ENCODE results near the gene STAC2.
"Not testable (repeated sequence)": the region's sequence is repeated elsewhere in the genome, so short reads cannot be mapped to it uniquely, and the experiment has no call there.

Gene STAC2

DNA sequence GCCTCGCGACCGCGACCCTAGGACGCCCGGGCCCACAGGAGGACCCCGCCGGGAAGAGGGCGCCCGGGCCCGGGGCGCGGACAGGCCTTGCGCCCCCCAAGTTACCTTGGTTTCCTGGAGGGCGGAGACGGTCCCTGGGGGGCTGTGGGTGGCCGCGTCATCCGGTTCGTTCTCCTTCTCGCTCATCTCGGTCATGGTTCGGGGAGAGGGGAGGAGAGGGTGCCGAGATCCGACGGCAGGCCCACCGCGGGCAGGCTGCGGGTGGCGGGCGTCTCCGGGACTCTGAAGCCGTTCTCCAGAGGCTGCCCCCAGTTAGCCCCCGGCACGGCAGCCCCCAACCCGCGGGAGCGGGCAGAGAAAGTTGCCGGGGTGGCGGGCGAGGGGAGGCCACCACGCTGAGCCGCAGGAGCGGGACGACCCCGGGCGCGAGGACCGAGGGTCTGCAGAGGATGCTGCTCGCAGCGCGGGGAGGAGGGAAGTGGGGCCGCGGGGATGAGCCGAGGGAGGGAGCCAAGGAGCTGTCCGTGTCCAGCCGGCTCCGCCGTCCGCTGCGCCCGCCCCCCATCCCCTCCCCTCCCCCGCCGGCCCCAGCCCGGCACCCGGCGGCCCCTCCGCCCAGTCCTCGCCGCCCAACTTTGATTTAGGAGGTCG is at the start of gene STAC2:
TSS of gene STAC2 (minus strand) at position 638 of the 651 bp plus-strand sequence. CDS start at position 195, 443 bp downstream.
- peak within 1 kb of the TSS in 1 of 2 donors; percentile 80 for H3K27ac Mint-ChIP-seq
- ATAC-seq = peak; percentile 47
- peak within 1 kb of the TSS; percentile 88 to 90 for H3K4me3 Mint-ChIP-seq
- DNase-seq = no peak
- H3K9me3 Mint-ChIP-seq = no peaks in the 10 kb centered on the region
- H3K4me1 Mint-ChIP-seq = peaks cover 26% of the 10 kb centered on the region
- H3K27me3 Mint-ChIP-seq = peaks cover 61% of the 10 kb centered on the region

- no peak for DNase-seq
- H3K4me1 Mint-ChIP-seq = no peaks in the 10 kb centered on the region
These were observed 45.8 kb upstream of the STAC2 start for GRCh38 chr17:39271546-39271945.

GRCh38 chr17:39270923-39271322 is 45.2 kb upstream of the STAC2 start:
- H3K9me3 Mint-ChIP-seq = no peaks in the 10 kb centered on the region
- H3K4me1 Mint-ChIP-seq = no peaks in the 10 kb centered on the region
- no peak for ATAC-seq
- no peaks in the 10 kb centered on the region for H3K27me3 Mint-ChIP-seq
- peak overlapping the region in 1 of 2 donors; percentile 59 for H3K27ac Mint-ChIP-seq
- DNase-seq = no peak
- no peak overlapping the region for H3K4me3 Mint-ChIP-seq

More at GRCh38 chr17:39271546-39271945, 45.8 kb upstream of the STAC2 start:
- Mint-ChIP-seq H3K27ac (no peak overlapping the region), H3K9me3 (no peaks in the 10 kb centered on the region), H3K4me3 (no peak overlapping the region), H3K27me3 (no peaks in the 10 kb centered on the region)
- ATAC-seq = no peak

DNA sequence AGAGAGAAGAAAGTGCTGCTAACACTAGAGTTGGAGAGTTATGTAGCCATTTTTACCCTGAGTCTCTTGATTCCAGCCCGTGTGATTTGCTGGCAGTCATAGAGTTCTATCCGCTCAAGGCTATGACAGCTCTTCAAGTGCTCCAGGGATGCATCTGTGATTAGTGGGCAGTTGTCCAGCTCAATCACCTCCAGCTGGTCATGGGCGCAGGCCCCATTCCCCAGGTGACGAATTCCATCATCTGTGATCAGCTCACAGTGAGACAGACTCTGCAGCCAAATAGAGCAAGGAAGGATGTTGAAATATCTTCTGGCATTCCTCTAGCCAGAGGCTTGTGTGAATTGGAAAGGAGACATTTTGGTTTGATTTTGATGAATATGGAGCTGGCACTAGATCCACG is 38.4 kb upstream of the STAC2 start:
- H3K4me1 Mint-ChIP-seq = no peaks in the 10 kb centered on the region
- no peak for DNase-seq
- no peak overlapping the region for H3K27ac Mint-ChIP-seq
- no peaks in the 10 kb centered on the region for H3K27me3 Mint-ChIP-seq
- no peaks in the 10 kb centered on the region for H3K9me3 Mint-ChIP-seq
- ATAC-seq = no peak
- no peak overlapping the region for H3K4me3 Mint-ChIP-seq

DNA sequence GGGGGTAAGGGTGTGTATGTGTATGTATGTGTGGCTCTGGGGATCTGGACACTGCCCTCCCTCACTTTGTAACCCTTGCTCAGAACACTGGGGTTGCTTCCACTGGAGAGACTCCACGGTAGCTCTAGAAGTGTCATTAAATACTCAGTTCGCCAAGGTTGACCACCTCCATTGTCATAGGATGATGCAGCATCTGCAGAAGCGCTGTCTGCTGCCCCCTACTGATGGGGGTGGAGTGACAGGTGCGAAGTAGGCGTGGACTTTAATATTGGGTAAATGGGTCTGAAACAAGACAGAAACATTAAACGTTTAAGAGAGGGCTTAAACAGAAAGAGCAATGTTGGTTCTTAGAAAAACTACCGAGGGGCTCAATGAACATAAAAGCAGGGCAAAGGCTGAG is 35.5 kb upstream of the STAC2 start:
- no peak for DNase-seq
- Mint-ChIP-seq H3K4me1 (no peaks in the 10 kb centered on the region), H3K9me3 (no peaks in the 10 kb centered on the region), H3K27ac (no peak overlapping the region), H3K27me3 (no peaks in the 10 kb centered on the region), H3K4me3 (no peak overlapping the region)
- no peak for ATAC-seq

DNA sequence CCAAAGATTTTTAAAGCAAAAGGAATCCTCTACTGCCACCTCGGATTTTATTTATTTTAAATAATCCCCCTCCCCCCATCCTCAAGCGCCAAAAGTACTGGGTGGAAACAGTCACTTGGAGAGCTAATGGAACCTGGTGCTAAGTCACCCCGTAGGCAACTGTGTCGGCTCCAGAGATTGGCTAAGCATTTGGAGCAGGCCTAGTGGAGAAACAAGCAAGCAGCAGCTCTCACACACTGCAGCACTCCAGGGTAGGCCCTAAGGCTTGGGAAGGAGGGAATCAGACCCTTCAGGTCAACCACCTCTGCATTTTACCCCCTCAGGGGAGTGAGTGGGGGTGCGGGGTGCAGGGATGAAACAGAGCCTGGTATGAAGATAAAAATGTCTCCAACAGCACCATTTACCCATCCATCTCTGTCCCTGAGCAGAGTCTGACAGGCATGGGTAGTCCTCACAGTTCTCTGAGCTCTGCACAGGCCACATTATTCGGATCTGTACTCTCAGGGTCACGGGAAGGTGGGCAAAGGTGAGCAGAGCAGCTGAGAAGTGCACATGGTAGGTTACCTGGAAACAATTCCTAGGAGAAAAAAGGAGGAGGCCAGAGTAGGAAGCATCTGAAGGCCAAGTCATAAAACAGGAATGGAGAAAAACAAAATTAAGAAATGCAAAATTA is 27.2 kb upstream of the STAC2 start:
- no peaks in the 10 kb centered on the region for H3K4me1 Mint-ChIP-seq
- no peak for ATAC-seq
- H3K27ac Mint-ChIP-seq = no peak overlapping the region
- DNase-seq = no peak
- H3K27me3 Mint-ChIP-seq = no peaks in the 10 kb centered on the region
- H3K4me3 Mint-ChIP-seq = no peak overlapping the region
- no peaks in the 10 kb centered on the region for H3K9me3 Mint-ChIP-seq

GRCh38 chr17:39251997-39252396 is 26.3 kb upstream of the STAC2 start:
- no peaks in the 10 kb centered on the region for H3K9me3 Mint-ChIP-seq
- H3K27me3 Mint-ChIP-seq = no peaks in the 10 kb centered on the region
- H3K4me1 Mint-ChIP-seq = no peaks in the 10 kb centered on the region
- peak overlapping the region in 1 of 2 donors; percentile 65 for H3K27ac Mint-ChIP-seq
- H3K4me3 Mint-ChIP-seq = no peak overlapping the region
- no peak for ATAC-seq
- DNase-seq = no peak

DNA sequence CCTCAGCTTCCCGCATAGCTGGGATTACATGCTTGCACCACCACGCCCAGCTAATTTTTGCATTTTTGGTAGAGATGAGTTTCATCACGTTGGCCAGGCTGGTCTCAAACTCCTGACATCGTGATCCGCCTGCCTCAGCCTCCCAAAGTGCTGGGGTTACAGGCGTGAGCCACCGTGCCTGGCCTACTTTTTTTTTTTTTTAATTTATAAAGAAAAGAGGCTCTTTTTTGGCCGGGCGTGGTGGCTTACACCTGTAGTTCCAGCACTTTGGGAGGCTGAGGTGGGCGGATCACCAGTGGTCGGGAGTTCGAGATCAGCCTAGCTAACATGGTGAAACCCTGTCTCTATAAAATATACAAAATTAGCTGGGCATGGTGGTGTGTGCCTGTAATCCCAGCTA is 24.3 kb upstream of the STAC2 start:
- H3K9me3 Mint-ChIP-seq, H3K4me3 Mint-ChIP-seq, H3K4me1 Mint-ChIP-seq, H3K27me3 Mint-ChIP-seq, DNase-seq, ATAC-seq, H3K27ac Mint-ChIP-seq: not testable (repeated sequence)

GRCh38 chr17:39246274-39246673 is 20.5 kb upstream of the STAC2 start:
- Mint-ChIP-seq H3K27ac (no peak overlapping the region), H3K9me3 (no peaks in the 10 kb centered on the region), H3K4me1 (peaks cover 23% of the 10 kb centered on the region), H3K4me3 (no peak overlapping the region), H3K27me3 (no peaks in the 10 kb centered on the region)
- no peak for DNase-seq
- ATAC-seq = no peak

DNA sequence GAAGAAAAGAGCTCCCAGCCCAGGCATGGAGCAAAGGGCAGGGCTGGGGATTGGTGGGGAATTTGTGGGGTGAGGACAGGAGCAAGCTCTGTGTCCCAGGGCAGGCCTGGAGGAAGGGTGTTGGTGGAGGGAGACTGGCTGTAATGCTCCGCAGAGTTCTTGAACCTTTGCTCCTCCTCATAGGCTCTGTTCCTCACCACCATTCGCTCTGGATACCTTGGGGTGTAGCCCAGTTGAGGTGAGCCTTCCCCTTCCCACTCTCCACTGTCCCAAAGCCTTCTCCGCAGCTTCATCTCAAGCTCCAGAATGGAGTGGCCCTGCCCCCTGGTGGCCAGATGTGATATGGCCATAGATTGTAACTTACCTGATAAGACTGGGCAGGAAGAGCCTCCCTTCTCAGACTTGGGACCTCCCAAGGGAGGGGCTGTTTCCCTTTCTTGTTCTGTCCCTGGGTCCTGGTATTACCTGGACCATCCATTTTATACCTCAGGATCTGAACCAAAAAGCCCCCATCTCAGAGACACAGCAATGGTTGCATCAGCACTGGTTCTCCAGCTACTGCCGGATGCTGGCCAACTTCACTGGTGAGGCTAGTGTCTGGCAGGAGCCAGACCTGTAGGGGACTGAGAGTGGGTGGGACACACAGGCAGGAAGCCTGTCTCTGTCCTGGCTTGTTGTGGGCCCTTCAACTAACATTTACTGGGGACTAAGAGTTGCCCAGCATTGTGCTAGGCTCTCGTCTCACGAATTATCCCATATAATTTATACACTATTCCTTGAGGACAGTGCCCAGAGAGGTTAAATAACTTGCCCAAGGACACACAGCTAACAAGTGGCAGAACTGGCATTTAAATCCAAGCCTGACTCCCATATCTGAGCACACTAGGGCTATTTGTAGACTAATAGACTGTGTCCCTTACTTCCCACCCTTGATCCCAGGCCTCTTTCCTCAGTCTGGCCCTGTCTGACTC is 19.1 kb upstream of the STAC2 start:
- ATAC-seq (peak; percentile 94), DNase-seq (peak; percentile 80 to 81)

GRCh38 chr17:39244016-39244599 is 18.4 kb upstream of the STAC2 start:
- Mint-ChIP-seq H3K4me1 (peaks cover 34% of the 10 kb centered on the region), H3K27ac (peak overlapping the region in 1 of 2 donors; percentile 64), H3K27me3 (no peaks in the 10 kb centered on the region), H3K9me3 (no peaks in the 10 kb centered on the region), H3K4me3 (peak overlapping the region in 1 of 2 donors; percentile 8)
- ATAC-seq = no peak
- DNase-seq = no peak

More for the DNA sequence above, 19.1 kb upstream of the STAC2 start:
- Mint-ChIP-seq H3K27me3 (no peaks in the 10 kb centered on the region), H3K4me1 (peaks cover 27% of the 10 kb centered on the region), H3K4me3 (no peak overlapping the region), H3K9me3 (no peaks in the 10 kb centered on the region), H3K27ac (no peak overlapping the region)

DNA sequence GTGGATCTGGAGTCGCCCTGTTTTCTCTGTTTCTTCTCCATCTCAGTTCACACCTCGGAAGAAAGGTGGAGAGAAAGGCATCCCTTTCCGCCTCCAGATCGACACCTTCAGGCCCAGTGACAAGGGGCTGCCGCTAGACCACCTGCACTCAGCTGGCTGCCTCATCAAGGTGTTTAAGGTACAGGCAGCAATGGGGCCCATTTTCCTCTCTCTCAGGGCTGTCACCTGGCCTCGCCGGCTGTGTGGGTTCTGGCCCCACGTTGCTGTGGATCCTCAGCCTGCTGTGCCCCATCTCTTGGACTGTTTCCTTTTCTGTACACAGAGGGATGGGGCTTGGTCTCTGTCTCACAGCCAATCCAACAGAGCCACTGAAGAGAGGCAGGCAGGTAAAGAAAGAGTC is 17.4 kb upstream of the STAC2 start:
- ATAC-seq = no peak
- Mint-ChIP-seq H3K9me3 (no peaks in the 10 kb centered on the region), H3K27me3 (no peaks in the 10 kb centered on the region), H3K27ac (no peak overlapping the region), H3K4me3 (no peak overlapping the region), H3K4me1 (peaks cover 44% of the 10 kb centered on the region)
- no peak for DNase-seq

DNA sequence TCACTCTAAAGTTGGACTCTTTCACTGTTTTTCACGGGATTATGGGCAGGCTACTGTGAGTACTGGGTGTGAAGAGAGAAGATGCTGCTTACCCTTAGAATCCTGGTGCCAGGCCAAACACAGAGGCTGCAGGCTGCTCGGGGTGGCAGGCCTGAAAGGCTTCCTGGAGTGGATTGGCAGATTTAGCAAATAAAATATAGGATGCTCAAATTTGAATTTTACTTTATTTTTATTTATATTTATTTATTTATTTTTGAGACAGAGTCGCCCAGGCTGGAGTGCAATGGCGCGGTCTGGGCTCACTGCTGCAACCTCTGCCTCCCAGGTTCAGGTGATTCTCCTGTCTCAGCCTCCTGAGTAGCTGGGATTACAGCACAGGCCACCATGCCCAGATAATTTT is 14.9 kb upstream of the STAC2 start:
- no peaks in the 10 kb centered on the region for H3K9me3 Mint-ChIP-seq
- H3K4me1 Mint-ChIP-seq = peaks cover 56% of the 10 kb centered on the region
- no peaks in the 10 kb centered on the region for H3K27me3 Mint-ChIP-seq
- H3K4me3 Mint-ChIP-seq = no peak overlapping the region
- no peak for ATAC-seq
- no peak for DNase-seq
- H3K27ac Mint-ChIP-seq = no peak overlapping the region

GRCh38 chr17:39239640-39240314 is 14.0 kb upstream of the STAC2 start:
- Mint-ChIP-seq H3K27ac (no peak overlapping the region), H3K4me1 (peaks cover 61% of the 10 kb centered on the region), H3K4me3 (peak overlapping the region; percentile 1 to 43), H3K27me3 (no peaks in the 10 kb centered on the region), H3K9me3 (no peaks in the 10 kb centered on the region)
- ATAC-seq = peak; percentile 61
- peak; percentile 74 to 77 for DNase-seq
